Measurements from ENCODE around the gene TEX51.

GRCh38 chr2:126909781-126910180, 11.1 kb downstream of the TEX51 start:
- TF ChIP-seq CTCF (IDR thresholded peaks at IDR 0.05; ENCODE audit: low read length) (no peak), EZH2phosphoT487 (IDR thresholded peaks at IDR 0.05; ENCODE audit: low read length) (no peak)
